SK-N-SH (cell line): ENCODE data around the gene CLGN.

Experiments used
- FOXJ3 ChIP-seq: sonication (generic); formaldehyde crosslinking; IDR thresholded peaks from 2 replicates; pipeline ENCODE4 v1.5.1; 2020; ENCODE audit warnings: mild to moderate bottlenecking, missing genetic modification reagents
- FOXM1 ChIP-seq: IDR thresholded peaks from 2 replicates; pipeline ENCODE4 v1.4.0; 2012; ENCODE audit warnings: low read depth, mild to moderate bottlenecking
- NFIC ChIP-seq: IDR thresholded peaks from 2 replicates; pipeline ENCODE4 v1.4.0; 2012; ENCODE audit warnings: borderline replicate concordance
- POLR2AphosphoS5 ChIP-seq: IDR thresholded peaks from 2 replicates; pipeline ENCODE4 v1.6.1; 2012; ENCODE audit warnings: low read depth, low read length
- RCOR1 ChIP-seq: fragments of 150-350 bp; IDR thresholded peaks from 2 replicates; pipeline ENCODE4 v1.6.1; 2017; ENCODE audit warnings: antibody characterized with exemption, low read length
- REST ChIP-seq: IDR thresholded peaks from 2 replicates; pipeline ENCODE4 v1.6.1; 2012; ENCODE audit warnings: mild to moderate bottlenecking, low read depth, low read length, moderate library complexity
- SIN3A ChIP-seq: IDR thresholded peaks from 2 replicates; pipeline ENCODE4 v1.6.1; 2012; ENCODE audit warnings: low read depth, mild to moderate bottlenecking, low read length, moderate library complexity, borderline replicate concordance
- SMC3 ChIP-seq: IDR thresholded peaks from 2 replicates; pipeline ENCODE4 v1.6.1; 2012; ENCODE audit warnings: low read depth, low read length, improper control_type of control experiment
- TAF1 ChIP-seq: IDR thresholded peaks from 2 replicates; pipeline ENCODE4 v1.6.1; 2012; ENCODE audit warnings: low read depth, mild to moderate bottlenecking, low read length, moderate library complexity, borderline replicate concordance
- USF2 ChIP-seq: fragments of 150-350 bp; IDR thresholded peaks from 2 replicates; pipeline ENCODE4 v1.6.1; 2017; ENCODE audit warnings: antibody characterized with exemption, low read length, low read depth, borderline replicate concordance
- TF ChIP-seq, protein P1 (sequence below): fragments of 200-600 bp; sonication (generic); IDR thresholded peaks from 2 replicates; pipeline ENCODE4 v1.6.1; 2017; ENCODE audit warnings: antibody characterized with exemption, mild to moderate bottlenecking, moderate library complexity
- TF ChIP-seq, protein P2 (sequence below): IDR thresholded peaks from 2 replicates; pipeline ENCODE4 v1.4.0; 2012; ENCODE audit warnings: low read depth, borderline replicate concordance
- TF ChIP-seq, protein P3 (sequence below): IDR thresholded peaks from 2 replicates; pipeline ENCODE4 v1.4.0; 2012; ENCODE audit warnings: low read depth, borderline replicate concordance

DNA sequence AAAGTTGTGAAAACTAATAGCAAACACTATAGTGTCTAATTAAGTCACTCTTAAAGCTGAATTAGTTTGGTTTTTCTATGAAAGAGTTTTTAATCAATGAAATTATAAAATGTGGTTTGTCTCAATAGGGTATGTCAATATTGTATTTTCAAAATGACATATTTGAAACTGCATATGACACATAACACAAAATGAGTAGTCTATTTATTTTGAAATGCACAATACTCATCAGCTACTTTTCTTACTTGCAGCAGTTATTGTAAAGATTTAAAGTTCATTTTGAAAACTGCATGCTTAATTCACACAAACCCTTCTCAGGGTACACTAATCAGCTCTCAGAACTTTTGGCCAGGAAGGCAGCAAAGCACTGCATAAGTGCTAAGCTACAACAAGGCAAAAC is 21.2 kb downstream of the CLGN start:
- TF ChIP-seq, protein P1, sequence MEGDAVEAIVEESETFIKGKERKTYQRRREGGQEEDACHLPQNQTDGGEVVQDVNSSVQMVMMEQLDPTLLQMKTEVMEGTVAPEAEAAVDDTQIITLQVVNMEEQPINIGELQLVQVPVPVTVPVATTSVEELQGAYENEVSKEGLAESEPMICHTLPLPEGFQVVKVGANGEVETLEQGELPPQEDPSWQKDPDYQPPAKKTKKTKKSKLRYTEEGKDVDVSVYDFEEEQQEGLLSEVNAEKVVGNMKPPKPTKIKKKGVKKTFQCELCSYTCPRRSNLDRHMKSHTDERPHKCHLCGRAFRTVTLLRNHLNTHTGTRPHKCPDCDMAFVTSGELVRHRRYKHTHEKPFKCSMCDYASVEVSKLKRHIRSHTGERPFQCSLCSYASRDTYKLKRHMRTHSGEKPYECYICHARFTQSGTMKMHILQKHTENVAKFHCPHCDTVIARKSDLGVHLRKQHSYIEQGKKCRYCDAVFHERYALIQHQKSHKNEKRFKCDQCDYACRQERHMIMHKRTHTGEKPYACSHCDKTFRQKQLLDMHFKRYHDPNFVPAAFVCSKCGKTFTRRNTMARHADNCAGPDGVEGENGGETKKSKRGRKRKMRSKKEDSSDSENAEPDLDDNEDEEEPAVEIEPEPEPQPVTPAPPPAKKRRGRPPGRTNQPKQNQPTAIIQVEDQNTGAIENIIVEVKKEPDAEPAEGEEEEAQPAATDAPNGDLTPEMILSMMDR = no peak
- TF ChIP-seq POLR2AphosphoS5 = no peak
- TF ChIP-seq FOXJ3 (CRISPR knock-in tag) = no peak
- no peak for TF ChIP-seq REST
- no peak for TF ChIP-seq SMC3
- no peak for TF ChIP-seq NFIC
- TF ChIP-seq, protein P2, sequence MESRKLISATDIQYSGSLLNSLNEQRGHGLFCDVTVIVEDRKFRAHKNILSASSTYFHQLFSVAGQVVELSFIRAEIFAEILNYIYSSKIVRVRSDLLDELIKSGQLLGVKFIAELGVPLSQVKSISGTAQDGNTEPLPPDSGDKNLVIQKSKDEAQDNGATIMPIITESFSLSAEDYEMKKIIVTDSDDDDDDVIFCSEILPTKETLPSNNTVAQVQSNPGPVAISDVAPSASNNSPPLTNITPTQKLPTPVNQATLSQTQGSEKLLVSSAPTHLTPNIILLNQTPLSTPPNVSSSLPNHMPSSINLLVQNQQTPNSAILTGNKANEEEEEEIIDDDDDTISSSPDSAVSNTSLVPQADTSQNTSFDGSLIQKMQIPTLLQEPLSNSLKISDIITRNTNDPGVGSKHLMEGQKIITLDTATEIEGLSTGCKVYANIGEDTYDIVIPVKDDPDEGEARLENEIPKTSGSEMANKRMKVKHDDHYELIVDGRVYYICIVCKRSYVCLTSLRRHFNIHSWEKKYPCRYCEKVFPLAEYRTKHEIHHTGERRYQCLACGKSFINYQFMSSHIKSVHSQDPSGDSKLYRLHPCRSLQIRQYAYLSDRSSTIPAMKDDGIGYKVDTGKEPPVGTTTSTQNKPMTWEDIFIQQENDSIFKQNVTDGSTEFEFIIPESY = no peak
- TF ChIP-seq SIN3A = no peak
- no peak for TF ChIP-seq FOXM1
- TF ChIP-seq RCOR1 = no peak
- TF ChIP-seq, protein P3, sequence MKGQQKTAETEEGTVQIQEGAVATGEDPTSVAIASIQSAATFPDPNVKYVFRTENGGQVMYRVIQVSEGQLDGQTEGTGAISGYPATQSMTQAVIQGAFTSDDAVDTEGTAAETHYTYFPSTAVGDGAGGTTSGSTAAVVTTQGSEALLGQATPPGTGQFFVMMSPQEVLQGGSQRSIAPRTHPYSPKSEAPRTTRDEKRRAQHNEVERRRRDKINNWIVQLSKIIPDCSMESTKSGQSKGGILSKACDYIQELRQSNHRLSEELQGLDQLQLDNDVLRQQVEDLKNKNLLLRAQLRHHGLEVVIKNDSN = no peak
- TF ChIP-seq USF2 = no peak
- no peak for TF ChIP-seq TAF1
